ENCODE results near the gene FSHR. TPM values are rescaled to one million over a fixed set of nuclear protein-coding genes. Genes with fewer than 3 reads are reported as not detected.

The FSHR gene
- total and polyA plus RNA-seq, 9 donors: 0.22 to 4.0 (median 1.8) TPM

DNA sequence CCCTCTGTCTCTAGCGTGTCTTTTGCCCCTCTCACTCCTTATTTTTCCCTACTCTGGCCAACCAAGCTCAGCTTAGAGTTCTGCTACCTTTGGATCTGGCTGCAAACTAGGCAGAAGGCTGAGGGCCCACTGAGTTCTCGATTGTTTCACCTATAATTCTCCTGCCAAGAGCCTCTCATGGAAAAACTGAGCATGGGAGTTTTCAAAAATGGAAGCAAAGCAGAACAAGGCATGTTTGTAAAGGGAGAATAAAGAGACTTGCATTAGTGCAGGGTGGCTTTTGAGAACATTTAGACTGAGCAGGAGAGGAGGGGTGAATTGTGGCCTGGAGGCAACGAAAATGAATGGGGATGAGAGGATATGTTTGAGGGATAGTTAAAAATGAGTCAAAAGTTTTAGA is 45.9 kb downstream of the FSHR start:
- Histone ChIP-seq H3K9me3 (no peaks in the 10 kb centered on the region), H3K4me3 (no peak overlapping the region), H3K27me3 (no peaks in the 10 kb centered on the region), H3K36me3 (no peaks in the 10 kb centered on the region), H3K27ac (no peak overlapping the region), H3K4me1 (ENCODE audit: insufficient read depth) (no peaks in the 10 kb centered on the region)
- no peak for TF ChIP-seq POLR2A (IDR thresholded peaks at IDR 0.05)
- TF ChIP-seq EP300 (IDR thresholded peaks at IDR 0.05): no peak
- TF ChIP-seq, protein P1, sequence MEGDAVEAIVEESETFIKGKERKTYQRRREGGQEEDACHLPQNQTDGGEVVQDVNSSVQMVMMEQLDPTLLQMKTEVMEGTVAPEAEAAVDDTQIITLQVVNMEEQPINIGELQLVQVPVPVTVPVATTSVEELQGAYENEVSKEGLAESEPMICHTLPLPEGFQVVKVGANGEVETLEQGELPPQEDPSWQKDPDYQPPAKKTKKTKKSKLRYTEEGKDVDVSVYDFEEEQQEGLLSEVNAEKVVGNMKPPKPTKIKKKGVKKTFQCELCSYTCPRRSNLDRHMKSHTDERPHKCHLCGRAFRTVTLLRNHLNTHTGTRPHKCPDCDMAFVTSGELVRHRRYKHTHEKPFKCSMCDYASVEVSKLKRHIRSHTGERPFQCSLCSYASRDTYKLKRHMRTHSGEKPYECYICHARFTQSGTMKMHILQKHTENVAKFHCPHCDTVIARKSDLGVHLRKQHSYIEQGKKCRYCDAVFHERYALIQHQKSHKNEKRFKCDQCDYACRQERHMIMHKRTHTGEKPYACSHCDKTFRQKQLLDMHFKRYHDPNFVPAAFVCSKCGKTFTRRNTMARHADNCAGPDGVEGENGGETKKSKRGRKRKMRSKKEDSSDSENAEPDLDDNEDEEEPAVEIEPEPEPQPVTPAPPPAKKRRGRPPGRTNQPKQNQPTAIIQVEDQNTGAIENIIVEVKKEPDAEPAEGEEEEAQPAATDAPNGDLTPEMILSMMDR (IDR thresholded peaks at IDR 0.05): no peak
- WGBS, 3 donors: 66 to 83% (median 75%) methylated on average over 3 of the region's 3 CpGs
- intact Hi-C loops (cut with DNase I): no loop called here
- DNase-seq: no peak

DNA sequence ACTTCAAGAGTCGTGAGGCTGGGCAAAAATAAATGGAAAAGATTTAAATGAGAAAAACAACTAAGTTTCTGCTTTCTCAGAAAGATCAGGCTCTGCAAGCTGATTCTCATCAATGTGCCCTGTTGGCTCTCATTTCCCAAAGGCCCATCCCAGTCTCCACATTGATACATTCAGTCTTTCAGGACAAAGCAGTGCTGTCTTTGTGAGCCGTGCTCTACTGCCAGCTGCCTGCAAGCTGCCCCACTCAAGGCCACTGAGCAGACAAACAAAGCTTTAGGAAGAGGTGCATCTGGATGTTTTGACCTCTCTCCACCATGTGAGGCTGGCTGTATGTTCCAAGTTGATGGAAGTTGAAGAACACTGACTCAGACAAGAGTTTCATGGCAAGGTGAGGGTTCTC is 48.8 kb downstream of the FSHR start:
- TF ChIP-seq, protein P1 (IDR thresholded peaks at IDR 0.05): no peak
- no peak for TF ChIP-seq POLR2A (IDR thresholded peaks at IDR 0.05)
- no peak for TF ChIP-seq EP300 (IDR thresholded peaks at IDR 0.05)
- no peaks in the 10 kb centered on the region for H3K4me1 ChIP-seq (ENCODE audit: insufficient read depth)
- no peaks in the 10 kb centered on the region for H3K9me3 ChIP-seq
- no peaks in the 10 kb centered on the region for H3K27me3 ChIP-seq
- peak in 1 of 5 donors; percentile 9 for DNase-seq
- intact Hi-C loops (cut with DNase I): no loop called here
- no peak overlapping the region for H3K4me3 ChIP-seq
- H3K27ac ChIP-seq: no peak overlapping the region
- H3K36me3 ChIP-seq: no peaks in the 10 kb centered on the region
- WGBS, 3 donors: 9 to 30% (median 11%) methylated on average over 2 of the region's 2 CpGs

DNA sequence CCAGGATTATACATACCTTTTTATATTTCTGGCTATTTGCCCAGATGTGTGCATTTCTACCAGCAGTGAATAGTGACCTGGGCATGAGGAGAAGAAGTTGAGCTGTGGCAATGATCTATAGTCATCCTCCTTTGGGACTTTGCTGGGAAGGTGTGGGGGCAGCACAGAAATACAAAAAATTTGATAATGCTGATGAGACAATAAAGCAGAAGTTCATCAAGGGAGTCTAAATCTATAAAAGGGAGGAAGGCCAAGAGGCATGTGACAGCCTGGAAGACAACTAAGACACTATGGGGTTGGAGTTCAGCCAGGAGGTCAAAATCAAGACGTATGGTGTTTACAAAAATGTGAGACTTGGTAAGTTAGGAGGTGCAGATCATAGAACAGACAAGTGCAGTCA is 52.2 kb downstream of the FSHR start:
- H3K4me3 ChIP-seq: no peak overlapping the region
- H3K27me3 ChIP-seq: no peaks in the 10 kb centered on the region
- no peak for TF ChIP-seq EP300 (IDR thresholded peaks at IDR 0.05)
- no peaks in the 10 kb centered on the region for H3K9me3 ChIP-seq
- no peak for DNase-seq
- intact Hi-C loops (cut with DNase I): no loop called here
- no peaks in the 10 kb centered on the region for H3K4me1 ChIP-seq (ENCODE audit: insufficient read depth)
- H3K36me3 ChIP-seq: no peaks in the 10 kb centered on the region
- H3K27ac ChIP-seq: no peak overlapping the region
- 46 to 53% (median 52%) methylated on average over 1 of the region's 1 CpG for WGBS, 3 donors

DNA sequence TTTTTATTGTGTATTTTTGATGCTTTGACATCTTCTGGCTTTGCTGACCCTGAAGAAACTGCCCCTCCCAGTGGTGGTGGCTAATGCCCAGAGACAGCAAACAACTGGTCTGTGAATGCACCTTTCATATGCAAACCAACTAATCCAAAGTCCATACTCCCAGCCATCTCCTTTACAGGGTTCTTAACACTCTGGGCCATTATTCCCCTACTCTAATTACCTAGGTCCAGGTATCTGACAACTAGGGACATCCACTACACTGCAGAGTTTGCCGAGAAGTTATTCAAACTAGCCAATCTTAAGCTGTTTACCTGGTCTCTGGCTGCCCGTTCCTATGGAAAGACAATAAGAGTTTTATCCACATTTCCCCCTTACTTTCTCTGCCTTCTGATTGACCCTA is 73.6 kb downstream of the FSHR start:
- DNase-seq: no peak
- no peaks in the 10 kb centered on the region for H3K36me3 ChIP-seq
- no peaks in the 10 kb centered on the region for H3K4me1 ChIP-seq (ENCODE audit: insufficient read depth)
- H3K4me3 ChIP-seq: no peak overlapping the region
- WGBS, 3 donors: 49 to 74% (median 71%) methylated on average over 2 of the region's 2 CpGs
- no peak overlapping the region for H3K27ac ChIP-seq
- intact Hi-C loops (cut with DNase I): no loop called here
- TF ChIP-seq, protein P1 (IDR thresholded peaks at IDR 0.05): no peak
- TF ChIP-seq EP300 (IDR thresholded peaks at IDR 0.05) (no peak), POLR2A (IDR thresholded peaks at IDR 0.05) (no peak)
- no peaks in the 10 kb centered on the region for H3K27me3 ChIP-seq
- H3K9me3 ChIP-seq: no peaks in the 10 kb centered on the region

DNA sequence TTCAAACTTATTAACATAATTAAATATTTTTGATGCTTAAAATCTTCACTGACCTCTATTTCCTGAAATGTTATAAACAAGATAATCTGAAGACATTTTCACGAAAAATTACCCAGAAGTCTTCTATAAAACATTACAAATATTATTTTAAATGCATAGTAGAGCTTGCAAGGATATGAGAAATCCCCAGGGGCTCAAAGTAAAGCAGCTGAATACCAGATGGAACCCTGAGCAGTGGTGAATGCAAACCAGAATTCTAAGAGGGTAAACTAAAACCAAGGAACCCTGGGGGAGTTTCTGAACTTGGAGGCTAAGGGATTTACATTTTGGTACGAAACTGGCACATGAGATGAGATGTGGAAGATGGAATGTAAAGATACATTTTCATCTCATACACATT is 83.6 kb downstream of the FSHR start:
- TF ChIP-seq EP300 (IDR thresholded peaks at IDR 0.05): no peak
- TF ChIP-seq, protein P1 (IDR thresholded peaks at IDR 0.05): no peak
- no peak for TF ChIP-seq POLR2A (IDR thresholded peaks at IDR 0.05)
- Histone ChIP-seq H3K27me3 (no peaks in the 10 kb centered on the region), H3K9me3 (no peaks in the 10 kb centered on the region), H3K4me3 (no peak overlapping the region), H3K4me1 (ENCODE audit: insufficient read depth) (no peaks in the 10 kb centered on the region), H3K27ac (no peak overlapping the region), H3K36me3 (no peaks in the 10 kb centered on the region)
- intact Hi-C loops (cut with DNase I): no loop called here
- WGBS, 3 donors: 30 to 51% (median 32%) methylated on average over 2 of the region's 2 CpGs
- DNase-seq: no peak
